ENCODE data around the gene ASPSCR1. TPM values are rescaled to one million over a fixed set of nuclear protein-coding genes. Genes with fewer than 3 reads are reported as not detected.

The ASPSCR1 gene
- total and polyA plus RNA-seq, 2 of the 13 experiments (the other 11 are each of a cell fraction or from before 2014, with no cell fraction given): 274 to 314 TPM

DNA sequence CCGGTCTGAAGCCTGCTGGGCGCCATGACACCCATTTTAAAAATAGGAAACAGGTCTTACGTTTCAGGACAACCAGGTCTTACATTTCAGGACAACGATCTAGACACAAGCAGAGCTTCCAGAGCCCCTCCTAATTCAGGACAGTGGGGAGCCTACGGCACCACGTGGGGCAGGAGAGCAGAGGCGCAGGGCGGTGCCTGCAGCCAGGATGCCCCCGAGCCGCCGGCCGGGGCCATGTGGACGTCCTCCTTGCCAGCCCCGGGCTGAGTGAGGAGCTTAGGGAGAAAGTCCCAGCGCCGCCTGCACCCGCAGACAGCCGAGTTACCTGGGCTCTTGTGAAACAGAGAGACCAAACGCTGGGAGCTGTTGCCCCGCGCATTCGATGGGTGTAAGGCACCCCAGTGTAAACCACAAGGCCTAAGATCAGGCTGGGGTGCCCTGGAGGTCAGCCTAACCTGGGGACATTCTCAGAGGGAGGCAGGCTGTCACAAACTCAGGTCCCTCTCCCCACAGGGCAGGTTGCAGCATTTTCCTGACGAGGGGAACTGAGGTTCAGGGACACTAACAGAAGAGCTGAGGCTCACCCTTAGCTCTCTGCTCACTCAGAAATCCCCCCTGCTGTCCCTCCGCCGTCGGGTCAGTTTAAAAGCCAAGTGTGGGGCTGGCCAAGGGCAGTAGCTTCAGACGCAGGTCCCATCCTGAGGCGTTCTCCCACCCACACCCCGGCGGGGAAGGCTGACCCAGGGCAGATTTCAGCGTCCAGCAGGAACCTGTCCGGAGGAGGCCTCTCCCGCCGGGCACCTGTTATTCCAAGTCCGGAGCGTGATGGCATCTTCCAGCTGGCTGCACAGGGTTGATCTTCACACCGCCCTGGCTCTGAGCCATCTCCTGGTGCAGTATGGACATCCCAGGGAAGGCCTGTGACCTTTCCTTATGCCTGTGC lies 14.7 kb upstream of the ASPSCR1 start:
- in situ Hi-C loops (cut with HindIII; ENCODE audit: extremely low pct_ligation_motif_present, low pct_unique_long_range_greater_than_20kb): no loop called here
- DNase-seq (ENCODE audit: low spot score): peak; percentile 61
- TSS peak; percentile 63 for BruUV-seq (replicated peaks)
- Histone ChIP-seq H3K4me3 (replicated peaks in 1 of 3; ENCODE audit: insufficient read depth in 1 of 3, low read depth in 2 of 3, low read length in 3 of 3) (peak overlapping the region; percentile 66 to 81 (median 74)), H3K36me3 (replicated peaks in 1 of 2; ENCODE audit: control insufficient read depth in 1 of 2, insufficient read depth in 2 of 2, low read length in 2 of 2) (peaks cover 9 to 17% of the 10 kb centered on the region in 2 experiments), H2AFZ (ENCODE audit: low read length) (no peak overlapping the region), H3K27me3 (ENCODE audit: control insufficient read depth in 1 of 2, insufficient read depth in 2 of 2, low read length in 2 of 2) (no peaks in the 10 kb centered on the region; a peak in 1 of 5 replicates), H3K27ac (ENCODE audit: extremely low read length, insufficient read depth, low read length) (peak overlapping the region; percentile 84), H3K79me2 (ENCODE audit: insufficient read depth, low read length) (peaks cover 51% of the 10 kb centered on the region), H3K4me2 (ENCODE audit: low read depth, low read length) (peak overlapping the region; percentile 94), H3K4me1 (ENCODE audit: insufficient read depth, low read length) (peaks cover 73% of the 10 kb centered on the region), H3K9me3 (ENCODE audit: low read length) (no peaks in the 10 kb centered on the region), H4K20me1 (ENCODE audit: insufficient read depth, low read length) (peaks cover 12% of the 10 kb centered on the region), H3K9ac (ENCODE audit: insufficient read depth, low read depth, low read length) (peak overlapping the region; percentile 91)
- ChIA-PET CTCF (ENCODE audit: low intra/inter-chr PET ratio, low total read pairs) (interaction anchor here (4.7 kb wide), 1 partner anchor 57 kb away, joined by 181 read pairs; the partner anchor contains the start of genes CENPX and LRRC45), POLR2A (interaction anchor here (0.8 to 7.0 kb wide), 13 partner anchors 10 to 102 kb away, joined by 3 to 406 read pairs (median 11); partner anchors contain the start of genes ASPSCR1, CENPX, DCXR and LRRC45)
- no peak for ATAC-seq
- intact Hi-C loops (cut with micrococcal nuclease; ENCODE audit: unreplicated experiment): no loop called here
- 42% methylated on average over 14 of the region's 37 CpGs for WGBS (ENCODE audit: low lambda C conversion rate)
- no peak for FAIRE-seq
- TF ChIP-seq ZNF556 (CRISPR knock-in tag; IDR thresholded peaks at IDR 0.05; ENCODE audit: borderline replicate concordance) (0 out of 2 replicates have a peak, but pooled peaks have one; percentile 64), NONO (IDR thresholded peaks at IDR 0.05) (no peak), NONO (CRISPR knock-in tag; conservative IDR thresholded peaks at IDR 0.05) (0 out of 2 replicates have a peak, but pooled peaks have one; percentile 26), IRX3 (CRISPR knock-in tag; IDR thresholded peaks at IDR 0.05; ENCODE audit: borderline replicate concordance, low read depth) (no peak; the same call in 1 of the 2 replicates), SMARCE1 (IDR thresholded peaks at IDR 0.05; ENCODE audit: borderline replicate concordance) (no peak), NFIC (IDR thresholded peaks at IDR 0.05; ENCODE audit: low read length) (0 out of 2 replicates have a peak, but pooled peaks have one; percentile 42), ZNF543 (CRISPR knock-in tag; IDR thresholded peaks at IDR 0.05) (no peak; the same call in 1 of the 2 replicates), PPARG (CRISPR knock-in tag; conservative IDR thresholded peaks at IDR 0.05) (no peak), NFRKB (IDR thresholded peaks at IDR 0.05) (no peak), RCOR2 (CRISPR knock-in tag; IDR thresholded peaks at IDR 0.05) (no peak), CBX5 (CRISPR knock-in tag; IDR thresholded peaks at IDR 0.05; ENCODE audit: borderline replicate concordance) (peak; percentile 8; the same call in 1 of the 2 replicates), ZNF343 (CRISPR knock-in tag; IDR thresholded peaks at IDR 0.05) (0 out of 2 replicates have a peak, but pooled peaks have one; percentile 76), HOXA3 (CRISPR knock-in tag; IDR thresholded peaks at IDR 0.05) (no peak), ZNF382 (CRISPR knock-in tag; IDR thresholded peaks at IDR 0.05; ENCODE audit: borderline replicate concordance) (no peak)
- TF ChIP-seq, protein P1, sequence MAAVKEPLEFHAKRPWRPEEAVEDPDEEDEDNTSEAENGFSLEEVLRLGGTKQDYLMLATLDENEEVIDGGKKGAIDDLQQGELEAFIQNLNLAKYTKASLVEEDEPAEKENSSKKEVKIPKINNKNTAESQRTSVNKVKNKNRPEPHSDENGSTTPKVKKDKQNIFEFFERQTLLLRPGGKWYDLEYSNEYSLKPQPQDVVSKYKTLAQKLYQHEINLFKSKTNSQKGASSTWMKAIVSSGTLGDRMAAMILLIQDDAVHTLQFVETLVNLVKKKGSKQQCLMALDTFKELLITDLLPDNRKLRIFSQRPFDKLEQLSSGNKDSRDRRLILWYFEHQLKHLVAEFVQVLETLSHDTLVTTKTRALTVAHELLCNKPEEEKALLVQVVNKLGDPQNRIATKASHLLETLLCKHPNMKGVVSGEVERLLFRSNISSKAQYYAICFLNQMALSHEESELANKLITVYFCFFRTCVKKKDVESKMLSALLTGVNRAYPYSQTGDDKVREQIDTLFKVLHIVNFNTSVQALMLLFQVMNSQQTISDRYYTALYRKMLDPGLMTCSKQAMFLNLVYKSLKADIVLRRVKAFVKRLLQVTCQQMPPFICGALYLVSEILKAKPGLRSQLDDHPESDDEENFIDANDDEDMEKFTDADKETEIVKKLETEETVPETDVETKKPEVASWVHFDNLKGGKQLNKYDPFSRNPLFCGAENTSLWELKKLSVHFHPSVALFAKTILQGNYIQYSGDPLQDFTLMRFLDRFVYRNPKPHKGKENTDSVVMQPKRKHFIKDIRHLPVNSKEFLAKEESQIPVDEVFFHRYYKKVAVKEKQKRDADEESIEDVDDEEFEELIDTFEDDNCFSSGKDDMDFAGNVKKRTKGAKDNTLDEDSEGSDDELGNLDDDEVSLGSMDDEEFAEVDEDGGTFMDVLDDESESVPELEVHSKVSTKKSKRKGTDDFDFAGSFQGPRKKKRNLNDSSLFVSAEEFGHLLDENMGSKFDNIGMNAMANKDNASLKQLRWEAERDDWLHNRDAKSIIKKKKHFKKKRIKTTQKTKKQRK (IDR thresholded peaks at IDR 0.05; ENCODE audit: low read length): no peak
- TF ChIP-seq, protein P2, sequence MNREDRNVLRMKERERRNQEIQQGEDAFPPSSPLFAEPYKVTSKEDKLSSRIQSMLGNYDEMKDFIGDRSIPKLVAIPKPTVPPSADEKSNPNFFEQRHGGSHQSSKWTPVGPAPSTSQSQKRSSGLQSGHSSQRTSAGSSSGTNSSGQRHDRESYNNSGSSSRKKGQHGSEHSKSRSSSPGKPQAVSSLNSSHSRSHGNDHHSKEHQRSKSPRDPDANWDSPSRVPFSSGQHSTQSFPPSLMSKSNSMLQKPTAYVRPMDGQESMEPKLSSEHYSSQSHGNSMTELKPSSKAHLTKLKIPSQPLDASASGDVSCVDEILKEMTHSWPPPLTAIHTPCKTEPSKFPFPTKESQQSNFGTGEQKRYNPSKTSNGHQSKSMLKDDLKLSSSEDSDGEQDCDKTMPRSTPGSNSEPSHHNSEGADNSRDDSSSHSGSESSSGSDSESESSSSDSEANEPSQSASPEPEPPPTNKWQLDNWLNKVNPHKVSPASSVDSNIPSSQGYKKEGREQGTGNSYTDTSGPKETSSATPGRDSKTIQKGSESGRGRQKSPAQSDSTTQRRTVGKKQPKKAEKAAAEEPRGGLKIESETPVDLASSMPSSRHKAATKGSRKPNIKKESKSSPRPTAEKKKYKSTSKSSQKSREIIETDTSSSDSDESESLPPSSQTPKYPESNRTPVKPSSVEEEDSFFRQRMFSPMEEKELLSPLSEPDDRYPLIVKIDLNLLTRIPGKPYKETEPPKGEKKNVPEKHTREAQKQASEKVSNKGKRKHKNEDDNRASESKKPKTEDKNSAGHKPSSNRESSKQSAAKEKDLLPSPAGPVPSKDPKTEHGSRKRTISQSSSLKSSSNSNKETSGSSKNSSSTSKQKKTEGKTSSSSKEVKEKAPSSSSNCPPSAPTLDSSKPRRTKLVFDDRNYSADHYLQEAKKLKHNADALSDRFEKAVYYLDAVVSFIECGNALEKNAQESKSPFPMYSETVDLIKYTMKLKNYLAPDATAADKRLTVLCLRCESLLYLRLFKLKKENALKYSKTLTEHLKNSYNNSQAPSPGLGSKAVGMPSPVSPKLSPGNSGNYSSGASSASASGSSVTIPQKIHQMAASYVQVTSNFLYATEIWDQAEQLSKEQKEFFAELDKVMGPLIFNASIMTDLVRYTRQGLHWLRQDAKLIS (CRISPR knock-in tag; IDR thresholded peaks at IDR 0.05): peak; percentile 12
